Measurements from ENCODE around the gene ITGA8.
A peak's percentile ranks its signal among the peaks of the same experiment; 100 is the strongest.
"Not testable (repeated sequence)": the region's sequence is repeated elsewhere in the genome, so short reads cannot be mapped to it uniquely, and the experiment has no call there.

Gene ITGA8

DNA sequence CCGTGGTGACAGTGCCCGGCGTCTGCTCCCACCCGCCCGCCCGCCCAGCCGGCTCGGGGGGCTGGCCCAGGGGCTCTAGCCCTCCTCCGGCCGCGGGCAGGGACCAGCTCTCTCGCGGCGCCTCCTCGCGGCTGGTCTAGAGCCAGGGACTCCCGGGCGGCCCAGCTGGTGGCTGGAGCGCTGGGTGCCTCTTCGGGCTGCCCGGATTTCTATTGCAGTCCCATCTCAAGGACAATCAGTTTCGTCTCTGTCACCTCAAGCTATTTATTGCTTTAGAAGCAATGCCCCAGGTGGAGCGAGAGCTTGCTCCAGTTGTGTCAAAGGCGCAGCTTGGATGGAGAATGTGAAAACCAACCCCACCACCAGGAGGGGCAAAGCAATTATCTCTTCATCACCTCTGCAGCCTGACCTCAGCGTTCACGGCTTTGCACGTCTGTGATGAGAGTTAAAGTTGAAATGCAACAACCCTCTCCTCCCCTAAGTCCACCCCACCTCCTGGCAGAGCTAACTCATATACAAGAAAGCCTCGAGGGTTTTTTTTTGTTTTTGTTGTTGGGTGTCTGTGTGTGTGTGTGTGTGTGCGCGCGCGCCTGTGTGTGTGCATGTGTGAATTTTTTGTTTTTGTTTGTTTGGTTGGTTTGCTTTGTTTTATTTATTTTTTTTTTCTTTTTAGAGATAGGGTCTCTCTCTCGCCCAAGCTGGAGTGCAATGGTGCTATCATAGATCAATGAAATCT is at the start of gene ITGA8:
TSS of gene ITGA8 (minus strand) at position 24 of the 736 bp plus-strand sequence. CDS start 151 bp downstream, outside the sequence.
- TF ChIP-seq, protein P1, sequence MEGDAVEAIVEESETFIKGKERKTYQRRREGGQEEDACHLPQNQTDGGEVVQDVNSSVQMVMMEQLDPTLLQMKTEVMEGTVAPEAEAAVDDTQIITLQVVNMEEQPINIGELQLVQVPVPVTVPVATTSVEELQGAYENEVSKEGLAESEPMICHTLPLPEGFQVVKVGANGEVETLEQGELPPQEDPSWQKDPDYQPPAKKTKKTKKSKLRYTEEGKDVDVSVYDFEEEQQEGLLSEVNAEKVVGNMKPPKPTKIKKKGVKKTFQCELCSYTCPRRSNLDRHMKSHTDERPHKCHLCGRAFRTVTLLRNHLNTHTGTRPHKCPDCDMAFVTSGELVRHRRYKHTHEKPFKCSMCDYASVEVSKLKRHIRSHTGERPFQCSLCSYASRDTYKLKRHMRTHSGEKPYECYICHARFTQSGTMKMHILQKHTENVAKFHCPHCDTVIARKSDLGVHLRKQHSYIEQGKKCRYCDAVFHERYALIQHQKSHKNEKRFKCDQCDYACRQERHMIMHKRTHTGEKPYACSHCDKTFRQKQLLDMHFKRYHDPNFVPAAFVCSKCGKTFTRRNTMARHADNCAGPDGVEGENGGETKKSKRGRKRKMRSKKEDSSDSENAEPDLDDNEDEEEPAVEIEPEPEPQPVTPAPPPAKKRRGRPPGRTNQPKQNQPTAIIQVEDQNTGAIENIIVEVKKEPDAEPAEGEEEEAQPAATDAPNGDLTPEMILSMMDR (IDR thresholded peaks at IDR 0.05; ENCODE audit: low read depth, low read length), result peak; percentile 61
- DNase-seq (ENCODE audit: extremely low read depth, low read depth), result no peak

DNA sequence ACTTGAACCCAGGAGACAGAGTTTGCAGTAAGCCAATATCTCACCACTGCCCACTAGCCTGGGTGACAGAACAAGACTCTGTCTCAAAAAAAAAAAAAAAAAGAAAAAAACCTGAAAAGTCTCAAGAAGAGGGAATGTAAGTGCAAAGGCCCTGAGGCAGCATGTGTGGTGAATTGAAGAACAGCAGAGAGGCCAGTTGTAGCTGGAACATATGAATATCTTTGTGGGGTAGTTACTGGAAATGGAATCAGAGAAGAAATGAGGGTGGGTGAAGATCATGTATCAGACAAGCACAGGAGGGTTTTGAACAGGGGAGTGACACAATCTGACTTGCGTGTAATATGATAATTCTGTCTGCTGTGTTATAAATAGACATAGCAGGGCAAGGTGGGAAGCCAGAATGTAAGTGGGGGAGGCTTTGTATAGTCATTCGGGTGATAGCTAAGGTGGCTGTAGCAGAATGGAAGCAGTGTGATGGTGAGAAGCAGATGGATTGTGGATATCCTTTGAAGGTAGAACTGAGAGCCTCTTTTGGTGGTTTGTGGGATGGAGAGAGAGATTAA is 45.3 kb upstream of the ITGA8 start:
- TF ChIP-seq, protein P1 (IDR thresholded peaks at IDR 0.05; ENCODE audit: low read depth, low read length), result no peak
- no peak for DNase-seq (ENCODE audit: extremely low read depth, low read depth)

DNA sequence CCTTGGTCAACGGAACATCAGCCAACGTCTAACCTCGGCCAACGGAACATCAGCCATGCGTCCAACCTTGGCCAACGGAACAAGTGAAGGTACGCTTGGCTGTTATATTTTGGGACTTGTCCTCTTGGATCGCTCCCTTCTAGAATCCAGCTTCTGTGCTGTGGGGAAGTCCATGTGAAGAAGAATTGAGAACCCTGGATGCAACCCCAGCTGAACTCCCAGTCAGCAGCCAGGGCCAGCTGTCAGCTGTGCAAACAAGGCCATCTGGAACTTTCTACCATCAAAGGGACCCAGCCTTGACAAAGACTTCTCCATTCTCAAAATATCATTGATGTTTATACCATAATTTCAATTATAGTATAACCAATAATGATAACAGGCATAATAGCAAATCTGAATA is 43.3 kb upstream of the ITGA8 start:
- DNase-seq (ENCODE audit: extremely low read depth, low read depth), result no peak
- TF ChIP-seq, protein P1 (IDR thresholded peaks at IDR 0.05; ENCODE audit: low read depth, low read length), result no peak

DNA sequence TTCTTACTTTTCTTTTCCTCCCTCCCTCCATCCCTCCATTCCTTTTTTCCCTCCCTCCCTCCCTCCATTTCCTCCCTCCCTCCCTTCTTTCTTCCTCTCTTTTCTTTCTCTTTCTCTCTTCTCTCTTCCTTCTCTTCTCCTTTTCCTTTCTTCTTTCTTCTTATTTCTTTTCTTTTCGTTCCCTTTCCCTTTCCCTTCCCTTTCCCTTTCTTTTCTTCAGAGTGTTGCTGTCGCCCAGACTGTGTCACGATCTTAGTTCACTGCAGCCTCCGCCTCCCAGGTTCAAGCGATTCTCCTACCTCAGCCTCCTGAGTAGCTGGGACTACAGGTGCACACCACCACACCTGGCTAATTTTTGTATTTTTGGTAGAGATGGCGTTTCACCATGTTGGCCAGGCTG is 42.5 kb upstream of the ITGA8 start:
- not testable (repeated sequence) for DNase-seq (ENCODE audit: extremely low read depth, low read depth)

DNA sequence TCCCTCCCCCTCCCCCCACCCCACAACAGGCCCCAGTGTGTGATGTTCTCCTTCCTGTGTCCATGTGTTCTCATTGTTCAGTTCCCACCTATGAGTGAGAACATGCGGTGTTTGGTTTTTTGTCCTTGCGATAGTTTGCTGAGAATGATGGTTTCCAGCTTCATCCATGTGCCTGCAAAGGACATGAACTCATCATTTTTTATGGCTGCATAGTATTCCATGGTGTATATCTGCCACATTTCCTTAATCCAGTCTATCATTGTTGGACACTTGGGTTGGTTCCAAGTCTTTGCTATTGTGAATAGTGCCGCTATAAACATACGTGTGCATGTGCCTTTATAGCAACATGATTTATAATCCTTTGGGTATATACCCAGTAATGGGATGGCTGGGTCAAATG is 41.5 kb upstream of the ITGA8 start:
- not testable (repeated sequence) for DNase-seq (ENCODE audit: extremely low read depth, low read depth)

DNA sequence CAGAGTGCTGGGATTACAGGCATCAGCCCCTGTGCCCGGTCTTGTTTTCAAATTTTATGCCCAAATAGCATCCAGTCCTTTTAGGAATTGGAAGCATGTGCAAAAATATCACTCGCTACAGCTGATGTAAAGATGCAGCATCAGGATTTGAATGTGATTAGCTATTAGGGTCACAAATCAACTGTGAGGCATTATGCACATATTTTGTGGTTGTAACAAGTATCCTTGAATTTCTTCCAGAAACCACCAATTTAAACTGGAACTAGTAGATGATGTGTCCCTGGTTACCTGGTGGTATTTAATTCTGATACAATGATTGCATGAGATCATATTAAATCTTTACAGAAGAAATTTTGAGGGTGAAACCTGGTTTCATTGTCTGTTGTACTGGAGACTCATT is 41.0 kb upstream of the ITGA8 start:
- DNase-seq (ENCODE audit: extremely low read depth, low read depth), result no peak
- TF ChIP-seq, protein P1 (IDR thresholded peaks at IDR 0.05; ENCODE audit: low read depth, low read length), result no peak

DNA sequence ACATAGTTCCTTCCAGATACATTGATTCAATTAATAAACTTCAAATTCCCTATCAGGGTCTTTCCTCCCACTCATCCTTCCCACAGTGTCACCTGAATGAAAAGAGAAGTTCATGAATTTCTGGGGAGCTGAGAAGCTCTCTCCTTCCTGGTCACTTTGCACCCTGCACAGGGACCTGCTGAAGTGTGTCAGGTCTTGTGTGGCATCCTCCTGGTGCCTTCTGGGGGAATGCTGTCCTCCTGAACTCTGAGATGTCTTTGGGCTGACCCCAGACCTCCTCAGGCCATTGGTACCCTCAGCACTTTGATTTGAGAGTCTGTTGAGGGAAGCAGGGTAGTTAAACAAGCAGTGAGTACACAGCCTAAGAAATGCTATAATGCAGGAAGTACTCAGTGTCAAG is 39.5 kb upstream of the ITGA8 start:
- DNase-seq (ENCODE audit: extremely low read depth, low read depth), result no peak
- TF ChIP-seq, protein P1 (IDR thresholded peaks at IDR 0.05; ENCODE audit: low read depth, low read length), result no peak

DNA sequence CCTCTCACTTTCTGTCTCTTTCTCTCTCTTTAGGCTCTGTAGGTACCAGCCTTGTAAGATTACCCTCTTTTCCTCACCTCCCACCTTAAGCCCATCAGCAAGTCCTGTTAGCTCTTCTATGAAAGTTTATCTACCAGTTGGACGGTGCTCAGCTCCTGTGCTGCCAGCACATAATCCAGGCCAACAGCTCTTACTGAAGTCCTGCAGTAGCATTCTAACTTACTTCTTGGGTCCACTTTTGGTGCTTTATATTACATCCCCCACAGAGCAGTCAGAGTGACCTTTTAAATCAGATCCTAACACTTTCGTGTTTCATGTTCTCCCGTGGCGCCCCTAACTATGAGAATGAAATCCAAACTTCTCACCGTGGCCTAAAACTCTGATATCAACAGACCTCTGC is 38.9 kb upstream of the ITGA8 start:
- no peak for DNase-seq (ENCODE audit: extremely low read depth, low read depth)
- TF ChIP-seq, protein P1 (IDR thresholded peaks at IDR 0.05; ENCODE audit: low read depth, low read length), result no peak

All from AG09319 (cell line).